Breast epithelium (tissue), 3 donors: Measurements from ENCODE around the gene PRMT9.

Experiments used
- CTCF ChIP-seq, 3 donors: fragments of 450-650 bp; IDR thresholded peaks; one replicate each; pipeline ENCODE4 v1.5.1; 2016 to 2017; ENCODE audit warnings: antibody characterized with exemption in 3 of 3, mild to moderate bottlenecking in 3 of 3, moderate library complexity in 3 of 3
- POLR2A ChIP-seq: fragments of 450-650 bp; IDR thresholded peaks from one replicate; pipeline ENCODE4 v1.6.1; 2016; ENCODE audit warnings: antibody characterized with exemption, mild to moderate bottlenecking, moderate library complexity

- TF ChIP-seq POLR2A (no peak), CTCF (IDR thresholded peaks at IDR 0.05) (no peak)
Measured at GRCh38 chr4:147596377-147596776, 87.6 kb downstream of the PRMT9 start.
